Large intestine (tissue), 12 donors: ENCODE results near the gene NR2F2. TPM values are rescaled to one million over a fixed set of nuclear protein-coding genes. Genes with fewer than 3 reads are reported as not detected.
A peak's percentile ranks its signal among the peaks of the same experiment; 100 is the strongest.

Source experiments
- DNase-seq, 2 donors: peaks; one replicate each; pipeline versions ENCODE4 v3.0.0 to v3.0.0-alpha.2; 2013
- H3K27ac ChIP-seq: one replicate; pipeline ENCODE4 v1.5.1; 2013; ENCODE audit warnings: low read length
- H3K27me3 ChIP-seq: 2 replicates; pipeline ENCODE4 v1.6.1; 2013; ENCODE audit warnings: low read length; ENCODE audit not compliant: control insufficient read depth, insufficient read depth
- H3K36me3 ChIP-seq: 2 replicates; pipeline ENCODE4 v1.6.1; 2013; ENCODE audit warnings: low read length; ENCODE audit not compliant: control insufficient read depth, insufficient read depth
- H3K4me1 ChIP-seq: one replicate; pipeline ENCODE4 v1.6.1; 2013; ENCODE audit warnings: low read length; ENCODE audit not compliant: control insufficient read depth, insufficient read depth
- H3K4me3 ChIP-seq: one replicate; pipeline ENCODE4 v1.5.1; 2013; ENCODE audit warnings: low read length
- H3K9me3 ChIP-seq: one replicate; pipeline ENCODE4 v1.6.1; 2013; ENCODE audit warnings: mild to moderate bottlenecking, low read depth, low read length, moderate library complexity; ENCODE audit not compliant: control insufficient read depth
- WGBS: methylation state at CpG from one replicate; pipeline ENCODE4 v1.1.5; 2013; ENCODE audit warnings: low lambda C conversion rate; ENCODE audit not compliant: insufficient coverage; 5-methylcytosine and 5-hydroxymethylcytosine counted together
- long read RNA-seq, 11 donors: transcript quantifications; one replicate each; lab custom pipeline, GENCODE V29; 2026
- polyA plus RNA-seq: library from polyadenylated mRNA; unstranded; fragments of 120-200 nt; gene quantifications from one replicate; pipeline ENCODE4 v1.2.1, GENCODE V29; 2013

The NR2F2 gene
- 27.7 TPM for polyA plus RNA-seq
- long read RNA-seq, donor 1, full-length matches to known transcripts = 6 of 6 reads
- long read RNA-seq, donor 1, partial matches to known transcripts = 0 of 6 reads
- long read RNA-seq, donor 1, other reads (novel, unspliced or antisense) = 0 of 6 reads
- long read RNA-seq, donor 2, full-length matches to known transcripts = 12 of 17 reads
- long read RNA-seq, donor 2, partial matches to known transcripts = 5 of 17 reads
- long read RNA-seq, donor 2, other reads (novel, unspliced or antisense) = 0 of 17 reads
- long read RNA-seq, donor 3 = 0 reads
- long read RNA-seq, donor 4 = 0 reads
- long read RNA-seq, donor 5, full-length matches to known transcripts = 11 of 23 reads
- long read RNA-seq, donor 5, partial matches to known transcripts = 12 of 23 reads
- long read RNA-seq, donor 5, other reads (novel, unspliced or antisense) = 0 of 23 reads
- long read RNA-seq, donor 6, full-length matches to known transcripts = 15 of 66 reads
- long read RNA-seq, donor 6, partial matches to known transcripts = 51 of 66 reads
- long read RNA-seq, donor 6, other reads (novel, unspliced or antisense) = 0 of 66 reads
- long read RNA-seq, donor 7, full-length matches to known transcripts = 8 of 19 reads
- long read RNA-seq, donor 7, partial matches to known transcripts = 11 of 19 reads
- long read RNA-seq, donor 7, other reads (novel, unspliced or antisense) = 0 of 19 reads
- long read RNA-seq, donor 8, full-length matches to known transcripts = 11 of 11 reads
- long read RNA-seq, donor 8, partial matches to known transcripts = 0 of 11 reads
- long read RNA-seq, donor 8, other reads (novel, unspliced or antisense) = 0 of 11 reads
- long read RNA-seq, donor 9, full-length matches to known transcripts = 1 of 1 reads
- long read RNA-seq, donor 9, partial matches to known transcripts = 0 of 1 reads
- long read RNA-seq, donor 9, other reads (novel, unspliced or antisense) = 0 of 1 reads
- long read RNA-seq, donor 10, full-length matches to known transcripts = 10 of 58 reads
- long read RNA-seq, donor 10, partial matches to known transcripts = 48 of 58 reads
- long read RNA-seq, donor 10, other reads (novel, unspliced or antisense) = 0 of 58 reads
- long read RNA-seq, donor 11, full-length matches to known transcripts = 7 of 7 reads
- long read RNA-seq, donor 11, partial matches to known transcripts = 0 of 7 reads
- long read RNA-seq, donor 11, other reads (novel, unspliced or antisense) = 0 of 7 reads

- Histone ChIP-seq H3K4me3 (peak within 1 kb of the TSS; percentile 69), H3K36me3 (peaks cover 18% of the 10 kb centered on the region), H3K4me1 (peaks cover 16% of the 10 kb centered on the region), H3K27me3 (peaks cover 18% of the 10 kb centered on the region), H3K9me3 (peaks cover 13% of the 10 kb centered on the region), H3K27ac (peak within 1 kb of the TSS; percentile 87)
- 3% methylated on average over 10 of the region's 78 CpGs for WGBS
- DNase-seq = peak; percentile 99
Measured at GRCh38 chr15:96330450-96331143, at the start of gene NR2F2. NR2F2 (plus strand) TSS chr15:96330700; CDS start chr15:96332106, 1,406 bp downstream.

DNA sequence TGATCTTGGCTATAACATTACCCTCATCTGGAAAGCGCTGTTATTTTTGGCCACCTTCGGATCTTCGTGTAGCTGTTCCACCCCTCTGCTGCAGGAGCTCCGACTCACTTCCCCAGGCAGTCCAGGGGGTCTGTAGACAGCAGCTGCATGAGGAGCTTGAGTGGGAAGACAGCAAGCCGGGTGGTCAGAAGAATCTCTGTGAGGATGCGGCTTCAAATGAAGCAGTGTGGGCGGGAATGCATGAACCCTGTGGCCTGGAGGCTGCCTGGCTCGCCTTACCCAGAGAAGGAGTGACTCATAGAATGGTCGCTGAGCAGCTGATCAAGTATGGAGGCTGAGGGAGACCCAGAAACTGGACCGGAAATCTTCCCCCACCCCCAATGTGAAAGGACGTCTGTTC is 45.2 kb upstream of the NR2F2 start:
- WGBS = 100% methylated on average over 1 of the region's 11 CpGs
- Histone ChIP-seq H3K27me3 (no peaks in the 10 kb centered on the region), H3K36me3 (no peaks in the 10 kb centered on the region), H3K4me1 (no peaks in the 10 kb centered on the region), H3K4me3 (no peak overlapping the region), H3K9me3 (no peaks in the 10 kb centered on the region), H3K27ac (no peak overlapping the region)
- no peak for DNase-seq

GRCh38 chr15:96285729-96286254 is 44.7 kb upstream of the NR2F2 start:
- H3K27ac ChIP-seq = no peak overlapping the region
- no peaks in the 10 kb centered on the region for H3K4me1 ChIP-seq
- no CpG with 5 or more reads among the region's 18 CpGs for WGBS
- no peak for DNase-seq
- H3K36me3 ChIP-seq = no peaks in the 10 kb centered on the region
- no peaks in the 10 kb centered on the region for H3K27me3 ChIP-seq
- H3K9me3 ChIP-seq = no peaks in the 10 kb centered on the region
- no peak overlapping the region for H3K4me3 ChIP-seq

DNA sequence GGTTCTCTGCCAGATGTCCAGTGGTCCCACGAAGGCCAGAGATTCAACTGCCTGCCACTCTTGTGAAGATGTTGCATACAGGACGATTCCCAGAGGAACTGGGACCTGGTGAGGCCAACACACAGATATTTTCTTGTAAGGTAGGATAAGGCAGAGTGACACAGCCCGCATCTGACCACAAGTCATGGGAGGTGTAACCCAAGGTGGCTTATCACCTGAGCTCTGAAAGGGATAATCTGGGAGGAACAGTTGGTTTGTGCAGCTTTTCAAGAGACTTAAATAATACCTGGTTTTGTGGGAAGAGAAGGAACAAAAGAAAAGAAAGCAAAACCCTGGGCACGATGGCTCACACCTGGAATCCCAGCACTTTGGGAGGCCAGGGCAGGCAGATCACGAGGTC is 39.8 kb upstream of the NR2F2 start:
- H3K36me3 ChIP-seq = no peaks in the 10 kb centered on the region
- no peak overlapping the region for H3K27ac ChIP-seq
- WGBS = no CpG with 5 or more reads among the region's 5 CpGs
- no peaks in the 10 kb centered on the region for H3K4me1 ChIP-seq
- no peaks in the 10 kb centered on the region for H3K27me3 ChIP-seq
- no peak overlapping the region for H3K4me3 ChIP-seq
- DNase-seq = no peak
- H3K9me3 ChIP-seq = no peaks in the 10 kb centered on the region

GRCh38 chr15:96292635-96293034 is 37.9 kb upstream of the NR2F2 start:
- Histone ChIP-seq H3K4me1 (no peaks in the 10 kb centered on the region), H3K9me3 (no peaks in the 10 kb centered on the region), H3K4me3 (no peak overlapping the region), H3K27me3 (no peaks in the 10 kb centered on the region), H3K36me3 (no peaks in the 10 kb centered on the region), H3K27ac (no peak overlapping the region)
- WGBS = 93% methylated on average over 2 of the region's 2 CpGs
- DNase-seq = no peak

GRCh38 chr15:96293441-96293840 is 37.1 kb upstream of the NR2F2 start:
- Histone ChIP-seq H3K4me3 (no peak overlapping the region), H3K9me3 (no peaks in the 10 kb centered on the region), H3K36me3 (no peaks in the 10 kb centered on the region), H3K27me3 (no peaks in the 10 kb centered on the region), H3K4me1 (no peaks in the 10 kb centered on the region), H3K27ac (no peak overlapping the region)
- no peak for DNase-seq
- WGBS = 83% methylated on average over 1 of the region's 4 CpGs

DNA sequence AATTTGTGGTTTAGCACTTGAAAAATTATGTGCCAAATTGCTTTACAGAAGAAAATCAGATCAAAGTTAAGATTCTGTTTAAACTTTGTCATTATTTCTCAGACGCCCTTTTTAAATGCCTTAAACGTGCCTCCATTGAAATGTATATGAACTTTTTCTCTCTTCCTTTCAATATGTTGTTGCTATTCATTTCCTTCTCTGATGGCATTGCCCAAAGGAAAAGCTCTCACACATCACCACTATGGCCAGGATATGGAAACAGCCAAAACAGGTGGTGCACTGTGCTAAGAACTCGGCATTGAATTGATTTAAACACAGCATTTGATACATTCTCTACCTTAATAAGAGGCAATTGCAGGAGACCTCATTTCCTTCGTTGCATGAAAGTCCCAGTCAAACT is 35.7 kb upstream of the NR2F2 start:
- 88% methylated on average over 2 of the region's 4 CpGs for WGBS
- Histone ChIP-seq H3K4me1 (no peaks in the 10 kb centered on the region), H3K27me3 (no peaks in the 10 kb centered on the region), H3K4me3 (no peak overlapping the region), H3K9me3 (no peaks in the 10 kb centered on the region), H3K27ac (no peak overlapping the region), H3K36me3 (no peaks in the 10 kb centered on the region)
- no peak for DNase-seq

DNA sequence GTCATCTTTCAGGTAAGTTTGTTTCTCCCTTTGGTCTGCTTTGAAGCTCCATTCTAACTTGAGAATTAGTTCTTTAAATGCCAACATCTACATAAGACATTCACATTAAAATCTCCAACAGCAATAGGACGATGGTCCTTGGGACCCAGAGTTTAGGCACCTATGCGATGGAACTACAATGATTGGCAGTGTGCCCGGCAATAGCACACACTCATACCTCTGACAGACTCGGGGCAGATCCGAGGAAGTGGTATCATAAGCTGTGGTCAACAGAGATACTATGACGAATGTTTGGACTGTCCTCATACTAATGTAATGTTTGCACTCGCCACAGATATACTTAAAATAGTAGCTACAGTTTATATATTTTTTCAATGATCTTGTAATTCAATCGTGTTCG is 34.2 kb upstream of the NR2F2 start:
- no peaks in the 10 kb centered on the region for H3K4me1 ChIP-seq
- no peaks in the 10 kb centered on the region for H3K36me3 ChIP-seq
- no peak for DNase-seq
- 88% methylated on average over 2 of the region's 9 CpGs for WGBS
- H3K27me3 ChIP-seq = no peaks in the 10 kb centered on the region
- no peak overlapping the region for H3K4me3 ChIP-seq
- H3K9me3 ChIP-seq = no peaks in the 10 kb centered on the region
- no peak overlapping the region for H3K27ac ChIP-seq

DNA sequence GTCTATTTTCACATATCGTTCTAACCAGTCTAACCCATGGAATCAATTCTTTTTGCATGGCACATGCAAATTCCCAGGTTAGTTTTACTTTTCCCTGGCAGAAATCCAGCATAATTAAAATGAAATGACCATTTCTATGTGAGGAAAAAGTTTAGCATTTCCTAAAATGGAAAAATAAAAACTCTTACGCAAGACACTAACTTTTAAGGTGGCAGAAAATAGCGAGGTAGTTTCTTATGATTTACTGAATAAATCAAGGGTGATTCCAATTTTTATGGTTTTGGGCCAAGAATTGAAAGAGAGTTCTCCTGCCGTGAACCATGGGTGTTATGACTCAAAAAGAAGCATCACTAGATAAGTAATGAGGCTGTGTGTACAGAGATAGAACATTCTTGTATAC is 32.7 kb upstream of the NR2F2 start:
- no peaks in the 10 kb centered on the region for H3K9me3 ChIP-seq
- H3K27ac ChIP-seq = no peak overlapping the region
- H3K4me3 ChIP-seq = no peak overlapping the region
- H3K36me3 ChIP-seq = no peaks in the 10 kb centered on the region
- H3K27me3 ChIP-seq = no peaks in the 10 kb centered on the region
- no peaks in the 10 kb centered on the region for H3K4me1 ChIP-seq
- WGBS = 100% methylated on average over 3 of the region's 4 CpGs
- DNase-seq = no peak
